ENCODE results near the gene FUBP3.

Gene FUBP3

GRCh38 chr9:130634191-130634768, 54.9 kb downstream of the FUBP3 start:
- no peak for DNase-seq (ENCODE audit: low read depth in 3 of 3)

- no peak for DNase-seq (ENCODE audit: low read depth in 3 of 3)
Measured at GRCh38 chr9:130634801-130635200, 55.4 kb downstream of the FUBP3 start.

- no peak for DNase-seq (ENCODE audit: low read depth in 3 of 3)
Measured at GRCh38 chr9:130635306-130635705, 55.9 kb downstream of the FUBP3 start.

- no peak for DNase-seq (ENCODE audit: low read depth in 3 of 3)
Measured at GRCh38 chr9:130635721-130636647, 56.6 kb downstream of the FUBP3 start.

GRCh38 chr9:130636648-130637020, 57.3 kb downstream of the FUBP3 start:
- no peak for DNase-seq (ENCODE audit: low read depth in 3 of 3)

GRCh38 chr9:130638284-130639123, 59.1 kb downstream of the FUBP3 start:
- no peak for DNase-seq (ENCODE audit: low read depth in 3 of 3)

- no peak for DNase-seq (ENCODE audit: low read depth in 3 of 3)
Measured at GRCh38 chr9:130639124-130639765, 59.9 kb downstream of the FUBP3 start.

- no peak for DNase-seq (ENCODE audit: low read depth in 3 of 3)
Measured at GRCh38 chr9:130639866-130640555, 60.6 kb downstream of the FUBP3 start.

- no peak for DNase-seq (ENCODE audit: low read depth in 3 of 3)
Measured at GRCh38 chr9:130640681-130641080, 61.3 kb downstream of the FUBP3 start.

GRCh38 chr9:130642926-130643325, 63.5 kb downstream of the FUBP3 start:
- no peak for DNase-seq (ENCODE audit: low read depth in 3 of 3)

- DNase-seq (ENCODE audit: low read depth in 3 of 3) = no peak
Measured at GRCh38 chr9:130651221-130651620, 71.8 kb downstream of the FUBP3 start.

- no peak for DNase-seq (ENCODE audit: low read depth in 3 of 3)
Measured at GRCh38 chr9:130651752-130652151, 72.4 kb downstream of the FUBP3 start.

- no peak for DNase-seq (ENCODE audit: low read depth in 3 of 3)
Measured at GRCh38 chr9:130654879-130655278, 75.5 kb downstream of the FUBP3 start.

- no peak for DNase-seq (ENCODE audit: low read depth in 3 of 3)
Measured at GRCh38 chr9:130658893-130659698, 79.7 kb downstream of the FUBP3 start.

- no peak for DNase-seq (ENCODE audit: low read depth in 3 of 3)
Measured at GRCh38 chr9:130659699-130660248, 80.4 kb downstream of the FUBP3 start.

GRCh38 chr9:130660326-130660682, 80.9 kb downstream of the FUBP3 start:
- no peak for DNase-seq (ENCODE audit: low read depth in 3 of 3)

- no peak for DNase-seq (ENCODE audit: low read depth in 3 of 3)
Measured at GRCh38 chr9:130660683-130661450, 81.5 kb downstream of the FUBP3 start.

- no peak for DNase-seq (ENCODE audit: low read depth in 3 of 3)
Measured at GRCh38 chr9:130661451-130662098, 82.2 kb downstream of the FUBP3 start.
